SU-DHL-6 (cell line): Measurements from ENCODE around the gene NAV2.

Experiments
- EZH2phosphoT487 ChIP-seq: fragments of 200-600 bp; sonication (generic), shearing (Covaris generic); conservative IDR thresholded peaks from 2 replicates; pipeline ENCODE4 v1.6.1; 2018; ENCODE audit warnings: mild to moderate bottlenecking, antibody characterized with exemption, low read length, moderate library complexity, mixed read lengths
- TF ChIP-seq, protein P1 (sequence below): fragments of 200-600 bp; sonication (generic); IDR thresholded peaks from one replicate; pipeline ENCODE4 v1.5.1; 2017; ENCODE audit warnings: antibody characterized with exemption, mild to moderate bottlenecking, low read length, moderate library complexity; ENCODE audit not compliant: insufficient read depth, poor library complexity, severe bottlenecking

DNA sequence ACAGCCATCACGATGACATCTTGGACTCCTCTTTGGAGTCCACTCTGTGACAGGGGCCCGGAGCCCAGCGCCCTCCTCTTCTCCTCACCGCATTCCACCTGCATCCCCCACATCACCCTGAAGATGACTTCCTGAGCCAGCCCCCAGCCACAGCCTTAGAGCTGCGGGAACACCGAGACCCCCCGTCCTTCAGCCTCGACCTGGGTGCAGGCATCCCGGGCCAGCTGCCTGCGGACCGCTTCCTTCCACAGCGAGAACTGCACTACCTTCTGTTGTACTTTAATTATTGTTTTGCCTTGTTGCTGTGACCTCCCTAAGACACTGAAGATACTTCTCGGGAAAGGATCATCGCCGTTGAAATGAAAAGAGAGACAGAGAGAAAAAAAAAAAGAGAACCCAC lies 405.6 kb downstream of the NAV2 start:
- TF ChIP-seq, protein P1, sequence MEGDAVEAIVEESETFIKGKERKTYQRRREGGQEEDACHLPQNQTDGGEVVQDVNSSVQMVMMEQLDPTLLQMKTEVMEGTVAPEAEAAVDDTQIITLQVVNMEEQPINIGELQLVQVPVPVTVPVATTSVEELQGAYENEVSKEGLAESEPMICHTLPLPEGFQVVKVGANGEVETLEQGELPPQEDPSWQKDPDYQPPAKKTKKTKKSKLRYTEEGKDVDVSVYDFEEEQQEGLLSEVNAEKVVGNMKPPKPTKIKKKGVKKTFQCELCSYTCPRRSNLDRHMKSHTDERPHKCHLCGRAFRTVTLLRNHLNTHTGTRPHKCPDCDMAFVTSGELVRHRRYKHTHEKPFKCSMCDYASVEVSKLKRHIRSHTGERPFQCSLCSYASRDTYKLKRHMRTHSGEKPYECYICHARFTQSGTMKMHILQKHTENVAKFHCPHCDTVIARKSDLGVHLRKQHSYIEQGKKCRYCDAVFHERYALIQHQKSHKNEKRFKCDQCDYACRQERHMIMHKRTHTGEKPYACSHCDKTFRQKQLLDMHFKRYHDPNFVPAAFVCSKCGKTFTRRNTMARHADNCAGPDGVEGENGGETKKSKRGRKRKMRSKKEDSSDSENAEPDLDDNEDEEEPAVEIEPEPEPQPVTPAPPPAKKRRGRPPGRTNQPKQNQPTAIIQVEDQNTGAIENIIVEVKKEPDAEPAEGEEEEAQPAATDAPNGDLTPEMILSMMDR = no peak
- no peak for TF ChIP-seq EZH2phosphoT487
